HG03064 (cell line): ENCODE results near the gene PCDH9.

Experiments used
- ATAC-seq: cut with Tn5 transposase; IDR thresholded peaks from one replicate; pipeline ENCODE4 v1.9.1; 2021; ENCODE audit warnings: low read depth; ENCODE audit not compliant: unreplicated experiment

Gene PCDH9

GRCh38 chr13:67094952-67095351 lies 135.2 kb downstream of the PCDH9 start:
- no peak for ATAC-seq

- no peak for ATAC-seq
Observed at GRCh38 chr13:67094078-67094477, 136.1 kb downstream of the PCDH9 start.

GRCh38 chr13:67091603-67092002 lies 138.5 kb downstream of the PCDH9 start:
- ATAC-seq: no peak

- ATAC-seq: no peak
Observed at GRCh38 chr13:67090856-67091255, 139.3 kb downstream of the PCDH9 start.

- no peak for ATAC-seq
Observed at GRCh38 chr13:67087527-67087926, 142.6 kb downstream of the PCDH9 start.

- no peak for ATAC-seq
Observed at GRCh38 chr13:67086260-67086659, 143.9 kb downstream of the PCDH9 start.

- no peak for ATAC-seq
Observed at GRCh38 chr13:67084066-67084465, 146.1 kb downstream of the PCDH9 start.

GRCh38 chr13:67083519-67083918 lies 146.6 kb downstream of the PCDH9 start:
- ATAC-seq: no peak

GRCh38 chr13:67080351-67080750 lies 149.8 kb downstream of the PCDH9 start:
- ATAC-seq: no peak

GRCh38 chr13:67078062-67078461 lies 152.1 kb downstream of the PCDH9 start:
- no peak for ATAC-seq

- ATAC-seq: no peak
Observed at GRCh38 chr13:67077132-67077531, 153.0 kb downstream of the PCDH9 start.

GRCh38 chr13:67076378-67076777 lies 153.8 kb downstream of the PCDH9 start:
- ATAC-seq: no peak

- ATAC-seq: no peak
Observed at GRCh38 chr13:67075239-67075638, 154.9 kb downstream of the PCDH9 start.

- no peak for ATAC-seq
Observed at GRCh38 chr13:67071918-67072598, 158.1 kb downstream of the PCDH9 start.

- ATAC-seq: no peak
Observed at GRCh38 chr13:67070306-67070705, 159.8 kb downstream of the PCDH9 start.

GRCh38 chr13:67069117-67069767 lies 160.9 kb downstream of the PCDH9 start:
- ATAC-seq: no peak

GRCh38 chr13:67064920-67065319 lies 165.2 kb downstream of the PCDH9 start:
- no peak for ATAC-seq

GRCh38 chr13:67063036-67063435 lies 167.1 kb downstream of the PCDH9 start:
- no peak for ATAC-seq

GRCh38 chr13:67062160-67062559 lies 168.0 kb downstream of the PCDH9 start:
- no peak for ATAC-seq

GRCh38 chr13:67061750-67062149 lies 168.4 kb downstream of the PCDH9 start:
- ATAC-seq: no peak

GRCh38 chr13:67052550-67053490 lies 177.3 kb downstream of the PCDH9 start:
- ATAC-seq: no peak
